Panc1 (cell line): Measurements from ENCODE around the gene INTS3. TPM values are rescaled to one million over a fixed set of nuclear protein-coding genes. Genes with fewer than 3 reads are reported as not detected.

Source experiments
- ATAC-seq: fragments of 200-7000 bp; cut with Tn5 transposase; 2 replicates; pipeline ENCODE4 v1.9.1; 2020; ENCODE audit warnings: mild to moderate bottlenecking, moderate library complexity
- BruUV-seq: library from RNA; stranded (reverse); fragments of 400-500 nt; replicated peaks from 2 replicates; lab custom pipeline; 2021; lab: Mats Ljungman, UMichigan
- CTCF ChIA-PET: fragments of 300-600 bp; sonication (Branson Sonifier 250); formaldehyde crosslinking; loops from one replicate; lab custom pipeline; 2022; ENCODE audit warnings: antibody characterized with exemption; lab: Charles Lee
- POLR2A ChIA-PET: fragments of 300-600 bp; sonication (Branson Sonifier 250); formaldehyde crosslinking; loops from one replicate; lab custom pipeline; 2022; ENCODE audit warnings: antibody characterized with exemption; lab: Charles Lee
- DNase-seq: peaks from one replicate; pipeline ENCODE4 v3.0.0-alpha.2; 2010; ENCODE audit warnings: low read depth, low spot score
- H3K27ac ChIP-seq: 2 replicates; pipeline ENCODE4 v1.5.1; 2011; ENCODE audit warnings: mild to moderate bottlenecking, low read length, inconsistent platforms
- H3K27me3 ChIP-seq: fragments of 200-500 bp; sonication (Bioruptor generic); 2 replicates; pipeline ENCODE4 v1.6.0; 2014; ENCODE audit warnings: low read length, inconsistent platforms; ENCODE audit not compliant: control insufficient read depth, insufficient read depth
- H3K36me3 ChIP-seq: fragments of 200-500 bp; sonication (Bioruptor generic); 2 replicates; pipeline ENCODE4 v1.5.1; 2014; ENCODE audit warnings: inconsistent platforms, mild to moderate bottlenecking, low read length, moderate library complexity; ENCODE audit not compliant: control insufficient read depth, insufficient read depth
- H3K4me1 ChIP-seq: 2 replicates; pipeline ENCODE4 v1.5.1; 2011; ENCODE audit warnings: inconsistent platforms, mild to moderate bottlenecking, low read length, moderate library complexity; ENCODE audit not compliant: control insufficient read depth, insufficient read depth
- H3K4me3 ChIP-seq, 2 experiments: 2 replicates each; pipeline ENCODE4 v1.5.1; 2011 to 2012; ENCODE audit warnings: low read depth in 2 of 2, low read length in 2 of 2, mild to moderate bottlenecking in 2 of 2, inconsistent platforms in 1 of 2, moderate library complexity in 1 of 2
- H3K9me3 ChIP-seq: fragments of 200-500 bp; sonication (Bioruptor generic); 2 replicates; pipeline ENCODE4 v1.5.1; 2014; ENCODE audit warnings: low read depth, mild to moderate bottlenecking, inconsistent platforms, low read length, moderate library complexity; ENCODE audit not compliant: control insufficient read depth, insufficient read depth
- CTCF ChIP-seq: fragments of 450-650 bp; IDR thresholded peaks from 2 replicates; pipeline ENCODE4 v1.5.1; 2017; ENCODE audit warnings: mild to moderate bottlenecking
- POLR2AphosphoS5 ChIP-seq: IDR thresholded peaks from 2 replicates; pipeline ENCODE4 v1.6.1; 2012; ENCODE audit warnings: mild to moderate bottlenecking, low read depth, low read length, moderate library complexity
- REST ChIP-seq, 2 experiments: IDR thresholded peaks; 2 replicates each; pipeline ENCODE4 v1.6.1; 2011 to 2012; ENCODE audit warnings: low read depth in 2 of 2, control low read depth in 1 of 2, low read length in 1 of 2, mild to moderate bottlenecking in 1 of 2, moderate library complexity in 1 of 2; ENCODE audit not compliant: insufficient read depth in 1 of 2
- SIN3A ChIP-seq: IDR thresholded peaks from 2 replicates; pipeline ENCODE4 v1.6.1; 2012; ENCODE audit warnings: low read depth, mild to moderate bottlenecking, low read length, moderate library complexity, borderline replicate concordance; ENCODE audit not compliant: insufficient read depth
- TCF7L2 ChIP-seq: IDR thresholded peaks from 2 replicates; pipeline ENCODE4 v1.6.1; 2011; ENCODE audit warnings: mild to moderate bottlenecking, low read depth, low read length, inconsistent platforms
- in situ Hi-C: cut with HindIII; loops from 2 replicates; pipeline ENCODE4 v1.10.0; 2016; ENCODE audit warnings: low sequenced_read_pairs, low pct_unique_long_range_greater_than_20kb
- intact Hi-C: fragments of 100-400 bp; cut with micrococcal nuclease; formaldehyde crosslinking; loops from one replicate; pipeline ENCODE4 v1.10.0; 2022; ENCODE audit not compliant: unreplicated experiment
- total RNA-seq: library from RNA; stranded (reverse); gene quantifications from one replicate; pipeline ENCODE4 v1.2.1, GENCODE V29; 2021; ENCODE audit not compliant: unreplicated experiment

The INTS3 gene
- total RNA-seq, 1 experiment from 2014 or later: 77.3 TPM

- TF ChIP-seq SIN3A (no peak), POLR2AphosphoS5 (no peak), CTCF (peak; percentile 96), TCF7L2 (no peak), REST (IDR thresholded peaks at IDR 0.05; ENCODE audit: insufficient read depth in 1 of 2, low read depth in 2 of 2, low read length in 1 of 2) (no peak)
- Histone ChIP-seq H3K27me3 (no peaks in the 10 kb centered on the region), H3K27ac (no peak overlapping the region), H3K4me3 (no peak overlapping the region), H3K4me1 (no peaks in the 10 kb centered on the region), H3K9me3 (no peaks in the 10 kb centered on the region), H3K36me3 (peaks cover 30% of the 10 kb centered on the region)
- in situ Hi-C loops: no loop called here
- peak; percentile 67 for DNase-seq
- BruUV-seq: no TSS peak
- CTCF ChIA-PET: interaction anchor here (0.7 kb wide), 1 partner anchor 13 kb away, joined by 3 read pairs; no protein-coding TSS in a partner anchor
- peak; percentile 99 for ATAC-seq
- POLR2A ChIA-PET: no interaction called here
- intact Hi-C loops: loop anchor here (1.0 kb wide), 1 partner anchor 72 kb away; no protein-coding TSS in a partner anchor
These were observed 21.7 kb downstream of the INTS3 start for GRCh38 chr1:153749408-153750005.

GRCh38 chr1:153750026-153750995, 22.5 kb downstream of the INTS3 start:
- DNase-seq (no peak), ATAC-seq (no peak)
- TF ChIP-seq POLR2AphosphoS5 (no peak), REST (IDR thresholded peaks at IDR 0.05; ENCODE audit: insufficient read depth in 1 of 2, low read depth in 2 of 2, low read length in 1 of 2) (no peak), TCF7L2 (no peak), SIN3A (no peak), CTCF (no peak)
- Histone ChIP-seq H3K27ac (no peak overlapping the region), H3K9me3 (no peaks in the 10 kb centered on the region), H3K36me3 (peaks cover 35% of the 10 kb centered on the region), H3K27me3 (no peaks in the 10 kb centered on the region), H3K4me3 (no peak overlapping the region), H3K4me1 (no peaks in the 10 kb centered on the region)
- no TSS peak for BruUV-seq
- intact Hi-C loops (no loop called here), in situ Hi-C loops (no loop called here)
- ChIA-PET POLR2A (no interaction called here), CTCF (no interaction called here)
